ENCODE data around the gene MAGI1.

MAGI1 gene

GRCh38 chr3:65334045-65334665 lies 704.6 kb downstream of the MAGI1 start:
- DNase-seq, result no peak

GRCh38 chr3:65331730-65332129 lies 707.0 kb downstream of the MAGI1 start:
- DNase-seq, result no peak

- DNase-seq, result no peak
Observed at GRCh38 chr3:65330072-65330471, 708.6 kb downstream of the MAGI1 start.

GRCh38 chr3:65328148-65328547 lies 710.6 kb downstream of the MAGI1 start:
- no peak for DNase-seq

- DNase-seq, result no peak
Observed at GRCh38 chr3:65326574-65326973, 712.1 kb downstream of the MAGI1 start.

- no peak for DNase-seq
Observed at GRCh38 chr3:65322910-65323309, 715.8 kb downstream of the MAGI1 start.

- DNase-seq, result no peak
Observed at GRCh38 chr3:65318231-65318630, 720.5 kb downstream of the MAGI1 start.

GRCh38 chr3:65314916-65315315 lies 723.8 kb downstream of the MAGI1 start:
- no peak for DNase-seq

- no peak for DNase-seq
Observed at GRCh38 chr3:65314269-65314668, 724.4 kb downstream of the MAGI1 start.

- DNase-seq, result no peak
Observed at GRCh38 chr3:65313666-65314065, 725.1 kb downstream of the MAGI1 start.

- no peak for DNase-seq
Observed at GRCh38 chr3:65305836-65306235, 732.9 kb downstream of the MAGI1 start.

Measured in activated gamma-delta T cell treated with Interleukin-2 at 50 U/mL for 16 hours (primary cell).